ENCODE data around the gene NOL9. TPM values are rescaled to one million over a fixed set of nuclear protein-coding genes. Genes with fewer than 3 reads are reported as not detected.
"Not testable (repeated sequence)": the region's sequence is repeated elsewhere in the genome, so short reads cannot be mapped to it uniquely, and the experiment has no call there.

Gene NOL9
- total RNA-seq, 3 donors from 2014 or later: 20.0 to 28.3 (median 21.1) TPM

DNA sequence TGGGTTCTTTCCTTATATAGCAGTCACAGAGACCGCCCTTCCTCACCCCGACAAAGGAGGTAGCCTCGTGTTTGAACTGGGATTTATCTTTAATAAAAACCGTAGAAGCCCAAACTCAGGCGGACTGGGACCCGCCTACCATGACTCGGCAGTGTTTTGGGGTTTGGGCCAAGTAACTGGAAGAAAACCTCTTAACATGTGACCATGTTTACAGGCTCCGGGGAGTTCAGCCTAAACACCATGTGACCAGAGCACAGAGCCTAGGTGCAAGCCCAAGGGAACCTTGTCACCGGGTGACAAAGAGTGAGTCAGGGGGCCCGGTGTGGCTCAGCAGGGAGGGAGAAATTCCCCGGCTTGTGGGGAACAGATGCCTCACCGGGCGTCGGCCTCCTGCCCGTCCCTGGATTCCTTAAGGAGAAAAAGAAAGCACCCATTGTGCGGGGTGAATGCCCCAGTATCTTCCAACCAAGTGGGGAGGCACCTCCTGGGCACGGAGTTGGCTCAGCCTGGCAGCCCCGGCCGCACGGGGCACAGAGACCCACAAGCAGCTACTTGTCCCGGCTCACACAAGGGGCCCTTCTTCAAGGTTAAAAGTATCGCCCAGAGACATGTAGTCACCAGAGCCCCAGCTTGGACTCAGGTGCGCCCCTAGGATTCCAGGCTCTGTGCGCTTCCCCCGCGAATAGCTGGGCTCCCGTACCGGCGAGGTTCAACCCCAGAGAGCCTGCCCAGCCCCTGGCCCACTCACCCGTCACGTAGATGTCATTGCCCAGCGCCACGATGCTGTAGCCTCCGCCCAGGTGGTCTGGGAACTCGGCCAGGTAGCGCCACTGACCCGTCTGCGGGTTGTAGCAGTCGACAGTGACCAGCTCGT lies 47.0 kb upstream of the NOL9 start:
- TF ChIP-seq, protein P1, sequence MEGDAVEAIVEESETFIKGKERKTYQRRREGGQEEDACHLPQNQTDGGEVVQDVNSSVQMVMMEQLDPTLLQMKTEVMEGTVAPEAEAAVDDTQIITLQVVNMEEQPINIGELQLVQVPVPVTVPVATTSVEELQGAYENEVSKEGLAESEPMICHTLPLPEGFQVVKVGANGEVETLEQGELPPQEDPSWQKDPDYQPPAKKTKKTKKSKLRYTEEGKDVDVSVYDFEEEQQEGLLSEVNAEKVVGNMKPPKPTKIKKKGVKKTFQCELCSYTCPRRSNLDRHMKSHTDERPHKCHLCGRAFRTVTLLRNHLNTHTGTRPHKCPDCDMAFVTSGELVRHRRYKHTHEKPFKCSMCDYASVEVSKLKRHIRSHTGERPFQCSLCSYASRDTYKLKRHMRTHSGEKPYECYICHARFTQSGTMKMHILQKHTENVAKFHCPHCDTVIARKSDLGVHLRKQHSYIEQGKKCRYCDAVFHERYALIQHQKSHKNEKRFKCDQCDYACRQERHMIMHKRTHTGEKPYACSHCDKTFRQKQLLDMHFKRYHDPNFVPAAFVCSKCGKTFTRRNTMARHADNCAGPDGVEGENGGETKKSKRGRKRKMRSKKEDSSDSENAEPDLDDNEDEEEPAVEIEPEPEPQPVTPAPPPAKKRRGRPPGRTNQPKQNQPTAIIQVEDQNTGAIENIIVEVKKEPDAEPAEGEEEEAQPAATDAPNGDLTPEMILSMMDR (IDR thresholded peaks at IDR 0.05): no peak
- Histone ChIP-seq H3K9me3 (no peaks in the 10 kb centered on the region), H3K4me1 (ENCODE audit: low read depth) (peaks cover 17% of the 10 kb centered on the region), H3K36me3 (ENCODE audit: low read depth) (no peaks in the 10 kb centered on the region), H3K4me3 (peak overlapping the region; percentile 80)
- intact Hi-C loops (cut with DNase I, micrococcal nuclease): no loop called here
- DNase-seq (peak; percentile 68 to 83 (median 77)), ATAC-seq (peak; percentile 49)

DNA sequence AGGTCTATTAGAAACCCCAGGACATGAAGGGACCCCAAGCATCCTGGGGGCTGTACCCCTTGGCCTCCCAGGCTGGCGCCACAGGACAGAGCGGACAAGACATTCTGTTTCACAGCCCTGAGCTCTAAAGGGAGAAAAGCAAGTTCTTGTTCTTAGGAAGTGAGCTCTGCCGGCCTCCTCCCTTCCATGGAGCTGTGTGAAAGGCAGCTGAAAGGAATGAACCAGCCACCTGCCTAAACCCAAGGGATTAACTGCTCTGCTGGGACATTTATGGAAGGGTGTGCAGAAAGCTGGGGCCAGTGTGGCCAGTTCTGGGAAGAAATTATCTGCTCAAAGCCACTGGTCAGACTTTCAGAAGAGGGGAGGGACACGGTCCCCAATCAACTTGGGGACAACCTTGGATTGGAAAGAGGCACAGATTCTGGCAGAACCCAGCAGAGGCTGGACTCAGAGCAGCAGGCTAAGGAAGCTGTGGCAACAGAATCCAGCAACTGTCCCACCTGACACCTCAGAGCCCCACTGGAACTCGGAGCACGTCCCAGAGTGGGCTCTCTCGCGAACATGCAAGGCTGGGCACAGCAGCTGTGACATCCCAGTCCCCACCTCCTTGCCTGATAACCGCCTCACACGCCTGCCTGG lies 46.2 kb upstream of the NOL9 start:
- TF ChIP-seq, protein P1 (IDR thresholded peaks at IDR 0.05): no peak
- DNase-seq (no peak), ATAC-seq (no peak)
- no peaks in the 10 kb centered on the region for H3K9me3 ChIP-seq
- intact Hi-C loops (cut with DNase I, micrococcal nuclease): no loop called here
- H3K4me1 ChIP-seq (ENCODE audit: low read depth): peaks cover 17% of the 10 kb centered on the region
- no peaks in the 10 kb centered on the region for H3K36me3 ChIP-seq (ENCODE audit: low read depth)
- peak overlapping the region; percentile 80 for H3K4me3 ChIP-seq

DNA sequence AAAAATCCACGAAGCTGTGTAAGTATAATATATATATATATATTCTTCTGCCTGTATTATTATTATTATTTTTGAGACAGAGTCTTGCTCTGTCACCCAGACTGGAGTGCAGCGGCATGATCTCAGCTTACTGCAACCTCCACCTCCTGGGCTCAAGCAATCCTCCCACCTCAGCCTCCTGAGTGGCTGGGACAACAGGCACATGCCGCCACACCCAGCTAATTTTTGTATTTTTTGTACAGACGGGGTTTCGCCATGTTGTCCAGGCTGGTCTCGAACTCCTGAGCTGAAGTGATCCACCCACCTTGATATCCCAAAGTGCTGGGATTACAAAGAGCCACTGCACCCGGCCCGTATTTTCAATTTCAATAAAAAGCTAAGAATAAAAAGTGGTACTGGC lies 45.7 kb upstream of the NOL9 start:
- H3K36me3 ChIP-seq (ENCODE audit: low read depth); DNase-seq; ATAC-seq; H3K9me3 ChIP-seq; H3K4me3 ChIP-seq; intact Hi-C loops (cut with DNase I, micrococcal nuclease): not testable (repeated sequence)
- H3K4me1 ChIP-seq (ENCODE audit: low read depth): peaks cover 17% of the 10 kb centered on the region

DNA sequence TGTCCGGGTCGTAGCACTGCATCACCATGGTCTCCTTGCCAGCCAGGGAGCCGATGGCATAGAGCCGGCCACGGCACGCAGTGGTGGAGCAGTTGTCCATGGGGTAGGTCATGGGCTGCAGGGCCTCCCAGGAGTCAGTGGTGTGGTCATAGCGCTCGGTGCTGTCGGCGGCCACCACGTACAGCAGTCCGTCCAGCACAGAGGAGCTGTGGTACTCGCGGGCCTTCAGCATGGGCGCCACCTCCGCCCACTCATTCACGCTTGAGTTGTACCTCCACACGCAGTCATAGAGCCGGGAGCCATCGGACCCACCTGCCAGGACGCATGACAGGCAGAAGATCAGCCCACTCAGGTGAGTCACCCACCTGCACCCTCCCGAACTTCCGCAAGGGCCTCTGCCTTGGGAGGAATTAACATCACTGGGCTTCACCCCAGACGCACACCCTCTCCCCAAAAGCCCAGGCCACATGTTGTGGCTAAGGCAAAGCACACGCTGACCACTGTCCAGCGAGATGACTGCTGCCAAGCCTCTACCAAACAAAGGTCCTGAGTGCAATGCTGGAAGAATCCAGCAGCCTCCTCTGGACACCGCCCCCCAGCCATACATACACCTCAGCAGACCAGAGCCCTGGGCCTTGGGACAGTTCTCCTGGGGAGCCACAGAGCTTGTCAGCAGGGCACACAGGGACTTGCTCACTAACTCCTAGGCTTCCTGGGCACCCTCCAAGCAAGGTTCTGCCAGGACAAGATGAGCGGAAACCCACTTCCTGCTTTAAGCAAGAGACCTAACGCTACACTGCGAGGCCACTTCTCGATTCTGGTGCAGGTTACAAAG lies 45.0 kb upstream of the NOL9 start:
- H3K4me1 ChIP-seq (ENCODE audit: low read depth): peaks cover 17% of the 10 kb centered on the region
- no peak for ATAC-seq
- TF ChIP-seq, protein P1 (IDR thresholded peaks at IDR 0.05): no peak
- DNase-seq: no peak
- intact Hi-C loops (cut with DNase I, micrococcal nuclease): no loop called here
- no peaks in the 10 kb centered on the region for H3K36me3 ChIP-seq (ENCODE audit: low read depth)
- no peak overlapping the region for H3K4me3 ChIP-seq
- no peaks in the 10 kb centered on the region for H3K9me3 ChIP-seq

DNA sequence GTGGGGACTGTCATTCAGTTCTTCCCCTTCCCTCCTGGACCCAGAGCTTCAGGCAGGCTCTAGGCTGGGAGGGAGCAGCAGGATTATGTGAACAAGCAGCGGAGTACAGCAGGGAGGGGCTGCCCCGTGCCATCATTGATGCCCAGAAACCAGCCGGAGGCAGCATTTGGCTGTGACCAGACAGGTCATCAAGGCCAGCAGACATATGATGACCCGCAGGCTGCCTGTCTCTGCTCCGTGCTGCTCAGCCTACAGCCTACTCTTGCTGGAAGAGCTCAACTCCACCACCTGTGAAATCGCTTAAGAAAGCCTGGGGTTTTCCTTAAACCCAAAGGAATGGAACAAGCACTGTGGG lies 43.4 kb upstream of the NOL9 start:
- TF ChIP-seq, protein P1 (IDR thresholded peaks at IDR 0.05): no peak
- H3K4me3 ChIP-seq: no peak overlapping the region
- intact Hi-C loops (cut with DNase I, micrococcal nuclease): no loop called here
- H3K4me1 ChIP-seq (ENCODE audit: low read depth): peaks cover 17% of the 10 kb centered on the region
- no peak for DNase-seq
- H3K36me3 ChIP-seq (ENCODE audit: low read depth): no peaks in the 10 kb centered on the region
- ATAC-seq: no peak
- no peaks in the 10 kb centered on the region for H3K9me3 ChIP-seq

Measured in mucosa of descending colon (tissue), 3 donors.